ENCODE data around the gene LTBP2.

LTBP2 gene

GRCh38 chr14:74637178-74637550 is 25.1 kb upstream of the LTBP2 start:
- no peaks in the 10 kb centered on the region for H3K9me3 ChIP-seq (ENCODE audit: control insufficient read depth, insufficient read depth, low read length)
- H3K27ac ChIP-seq (ENCODE audit: low read depth, low read length), result no peak overlapping the region
- peaks cover 9% of the 10 kb centered on the region for H3K4me1 ChIP-seq (ENCODE audit: control insufficient read depth, insufficient read depth, low read length)
- H3K27me3 ChIP-seq (ENCODE audit: control insufficient read depth, insufficient read depth, low read length), result no peaks in the 10 kb centered on the region
- no peaks in the 10 kb centered on the region for H3K36me3 ChIP-seq (ENCODE audit: control insufficient read depth, insufficient read depth, low read length)
- H3K9ac ChIP-seq (ENCODE audit: low read depth, low read length), result no peak overlapping the region
- H3K4me3 ChIP-seq (ENCODE audit: low read depth, low read length), result no peak overlapping the region

GRCh38 chr14:74636424-74637177 is 24.6 kb upstream of the LTBP2 start:
- H3K36me3 ChIP-seq (ENCODE audit: control insufficient read depth, insufficient read depth, low read length), result no peaks in the 10 kb centered on the region
- peaks cover 15% of the 10 kb centered on the region for H3K4me1 ChIP-seq (ENCODE audit: control insufficient read depth, insufficient read depth, low read length)
- no peak overlapping the region for H3K4me3 ChIP-seq (ENCODE audit: low read depth, low read length)
- no peaks in the 10 kb centered on the region for H3K27me3 ChIP-seq (ENCODE audit: control insufficient read depth, insufficient read depth, low read length)
- no peak overlapping the region for H3K27ac ChIP-seq (ENCODE audit: low read depth, low read length)
- H3K9ac ChIP-seq (ENCODE audit: low read depth, low read length), result no peak overlapping the region
- no peaks in the 10 kb centered on the region for H3K9me3 ChIP-seq (ENCODE audit: control insufficient read depth, insufficient read depth, low read length)

GRCh38 chr14:74635847-74636246 is 23.8 kb upstream of the LTBP2 start:
- peaks cover 23% of the 10 kb centered on the region for H3K4me1 ChIP-seq (ENCODE audit: control insufficient read depth, insufficient read depth, low read length)
- no peaks in the 10 kb centered on the region for H3K27me3 ChIP-seq (ENCODE audit: control insufficient read depth, insufficient read depth, low read length)
- H3K36me3 ChIP-seq (ENCODE audit: control insufficient read depth, insufficient read depth, low read length), result no peaks in the 10 kb centered on the region
- H3K9me3 ChIP-seq (ENCODE audit: control insufficient read depth, insufficient read depth, low read length), result no peaks in the 10 kb centered on the region
- H3K9ac ChIP-seq (ENCODE audit: low read depth, low read length), result no peak overlapping the region
- H3K27ac ChIP-seq (ENCODE audit: low read depth, low read length), result no peak overlapping the region
- no peak overlapping the region for H3K4me3 ChIP-seq (ENCODE audit: low read depth, low read length)

GRCh38 chr14:74634964-74635363 is 22.9 kb upstream of the LTBP2 start:
- no peaks in the 10 kb centered on the region for H3K27me3 ChIP-seq (ENCODE audit: control insufficient read depth, insufficient read depth, low read length)
- H3K27ac ChIP-seq (ENCODE audit: low read depth, low read length), result no peak overlapping the region
- H3K9me3 ChIP-seq (ENCODE audit: control insufficient read depth, insufficient read depth, low read length), result no peaks in the 10 kb centered on the region
- no peaks in the 10 kb centered on the region for H3K36me3 ChIP-seq (ENCODE audit: control insufficient read depth, insufficient read depth, low read length)
- no peak overlapping the region for H3K9ac ChIP-seq (ENCODE audit: low read depth, low read length)
- H3K4me3 ChIP-seq (ENCODE audit: low read depth, low read length), result no peak overlapping the region
- H3K4me1 ChIP-seq (ENCODE audit: control insufficient read depth, insufficient read depth, low read length), result peaks cover 25% of the 10 kb centered on the region

GRCh38 chr14:74634481-74634880 is 22.4 kb upstream of the LTBP2 start:
- no peak overlapping the region for H3K4me3 ChIP-seq (ENCODE audit: low read depth, low read length)
- H3K9me3 ChIP-seq (ENCODE audit: control insufficient read depth, insufficient read depth, low read length), result no peaks in the 10 kb centered on the region

GRCh38 chr14:74630881-74631690 is 19.0 kb upstream of the LTBP2 start:
- Histone ChIP-seq H3K9me3 (ENCODE audit: control insufficient read depth, insufficient read depth, low read length) (no peaks in the 10 kb centered on the region), H3K27ac (ENCODE audit: low read depth, low read length) (no peak overlapping the region), H3K4me3 (ENCODE audit: low read depth, low read length) (no peak overlapping the region), H3K9ac (ENCODE audit: low read depth, low read length) (no peak overlapping the region), H3K4me1 (ENCODE audit: control insufficient read depth, insufficient read depth, low read length) (peaks cover 22% of the 10 kb centered on the region), H3K27me3 (ENCODE audit: control insufficient read depth, insufficient read depth, low read length) (no peaks in the 10 kb centered on the region), H3K36me3 (ENCODE audit: control insufficient read depth, insufficient read depth, low read length) (no peaks in the 10 kb centered on the region)

More at GRCh38 chr14:74634481-74634880, 22.4 kb upstream of the LTBP2 start:
- Histone ChIP-seq H3K27me3 (ENCODE audit: control insufficient read depth, insufficient read depth, low read length) (no peaks in the 10 kb centered on the region), H3K36me3 (ENCODE audit: control insufficient read depth, insufficient read depth, low read length) (no peaks in the 10 kb centered on the region), H3K27ac (ENCODE audit: low read depth, low read length) (no peak overlapping the region), H3K9ac (ENCODE audit: low read depth, low read length) (no peak overlapping the region), H3K4me1 (ENCODE audit: control insufficient read depth, insufficient read depth, low read length) (peaks cover 27% of the 10 kb centered on the region)

GRCh38 chr14:74628418-74628817 is 16.4 kb upstream of the LTBP2 start:
- H3K4me3 ChIP-seq (ENCODE audit: low read depth, low read length), result no peak overlapping the region
- peaks cover 22% of the 10 kb centered on the region for H3K4me1 ChIP-seq (ENCODE audit: control insufficient read depth, insufficient read depth, low read length)
- no peak overlapping the region for H3K9ac ChIP-seq (ENCODE audit: low read depth, low read length)
- H3K36me3 ChIP-seq (ENCODE audit: control insufficient read depth, insufficient read depth, low read length), result no peaks in the 10 kb centered on the region
- no peaks in the 10 kb centered on the region for H3K27me3 ChIP-seq (ENCODE audit: control insufficient read depth, insufficient read depth, low read length)
- H3K9me3 ChIP-seq (ENCODE audit: control insufficient read depth, insufficient read depth, low read length), result no peaks in the 10 kb centered on the region
- H3K27ac ChIP-seq (ENCODE audit: low read depth, low read length), result no peak overlapping the region

- no peak overlapping the region for H3K4me3 ChIP-seq (ENCODE audit: low read depth, low read length)
- peaks cover 17% of the 10 kb centered on the region for H3K4me1 ChIP-seq (ENCODE audit: control insufficient read depth, insufficient read depth, low read length)
- no peaks in the 10 kb centered on the region for H3K36me3 ChIP-seq (ENCODE audit: control insufficient read depth, insufficient read depth, low read length)
- no peaks in the 10 kb centered on the region for H3K9me3 ChIP-seq (ENCODE audit: control insufficient read depth, insufficient read depth, low read length)
- no peak overlapping the region for H3K9ac ChIP-seq (ENCODE audit: low read depth, low read length)
- H3K27me3 ChIP-seq (ENCODE audit: control insufficient read depth, insufficient read depth, low read length), result no peaks in the 10 kb centered on the region
- H3K27ac ChIP-seq (ENCODE audit: low read depth, low read length), result no peak overlapping the region
Observed at GRCh38 chr14:74627076-74627475, 15.0 kb upstream of the LTBP2 start.

GRCh38 chr14:74622257-74622656 is 10.2 kb upstream of the LTBP2 start:
- peaks cover 4% of the 10 kb centered on the region; the same call in 1 of the 2 replicates for H3K4me1 ChIP-seq (ENCODE audit: control insufficient read depth, insufficient read depth, low read length)
- no peaks in the 10 kb centered on the region for H3K27me3 ChIP-seq (ENCODE audit: control insufficient read depth, insufficient read depth, low read length)
- no peaks in the 10 kb centered on the region for H3K9me3 ChIP-seq (ENCODE audit: control insufficient read depth, insufficient read depth, low read length)
- H3K4me3 ChIP-seq (ENCODE audit: low read depth, low read length), result no peak overlapping the region
- H3K27ac ChIP-seq (ENCODE audit: low read depth, low read length), result no peak overlapping the region
- H3K36me3 ChIP-seq (ENCODE audit: control insufficient read depth, insufficient read depth, low read length), result no peaks in the 10 kb centered on the region
- no peak overlapping the region for H3K9ac ChIP-seq (ENCODE audit: low read depth, low read length)

- Histone ChIP-seq H3K9ac (ENCODE audit: low read depth, low read length) (no peak overlapping the region), H3K27ac (ENCODE audit: low read depth, low read length) (no peak overlapping the region), H3K27me3 (ENCODE audit: control insufficient read depth, insufficient read depth, low read length) (no peaks in the 10 kb centered on the region), H3K4me1 (ENCODE audit: control insufficient read depth, insufficient read depth, low read length) (peaks cover 11% of the 10 kb centered on the region), H3K36me3 (ENCODE audit: control insufficient read depth, insufficient read depth, low read length) (no peaks in the 10 kb centered on the region), H3K9me3 (ENCODE audit: control insufficient read depth, insufficient read depth, low read length) (no peaks in the 10 kb centered on the region), H3K4me3 (ENCODE audit: low read depth, low read length) (no peak overlapping the region)
Observed at GRCh38 chr14:74621556-74621955, 9.5 kb upstream of the LTBP2 start.

- no peak overlapping the region for H3K27ac ChIP-seq (ENCODE audit: low read depth, low read length)
- no peaks in the 10 kb centered on the region for H3K36me3 ChIP-seq (ENCODE audit: control insufficient read depth, insufficient read depth, low read length)
- H3K9ac ChIP-seq (ENCODE audit: low read depth, low read length), result no peak overlapping the region
- H3K27me3 ChIP-seq (ENCODE audit: control insufficient read depth, insufficient read depth, low read length), result no peaks in the 10 kb centered on the region
- no peak overlapping the region for H3K4me3 ChIP-seq (ENCODE audit: low read depth, low read length)
- H3K9me3 ChIP-seq (ENCODE audit: control insufficient read depth, insufficient read depth, low read length), result no peaks in the 10 kb centered on the region
- H3K4me1 ChIP-seq (ENCODE audit: control insufficient read depth, insufficient read depth, low read length), result peaks cover 11% of the 10 kb centered on the region
Observed at GRCh38 chr14:74620923-74621322, 8.9 kb upstream of the LTBP2 start.

All from HUES48 (cell line).